Mucosa of rectum (tissue), 2 donors: ENCODE results near the gene DTX3L.
"Not testable (repeated sequence)": the region's sequence is repeated elsewhere in the genome, so short reads cannot be mapped to it uniquely, and the experiment has no call there.

ENCODE experiments used
- H3K27ac ChIP-seq, 2 donors: one replicate each; pipeline ENCODE4 v1.7.0; 2013; ENCODE audit warnings: inconsistent platforms in 2 of 2, low read depth in 2 of 2, low read length in 2 of 2
- H3K27me3 ChIP-seq, 2 donors: one replicate each; pipeline ENCODE4 v1.7.0; 2013; ENCODE audit warnings: low read length in 2 of 2; ENCODE audit not compliant: control insufficient read depth in 2 of 2, insufficient read depth in 2 of 2
- H3K36me3 ChIP-seq, 2 donors: one replicate each; pipeline ENCODE4 v1.7.0; 2013; ENCODE audit warnings: low read length in 2 of 2; ENCODE audit not compliant: control insufficient read depth in 2 of 2, insufficient read depth in 2 of 2
- H3K4me1 ChIP-seq, 2 donors: one replicate each; pipeline ENCODE4 v1.7.0; 2013; ENCODE audit warnings: low read length in 2 of 2, mild to moderate bottlenecking in 1 of 2; ENCODE audit not compliant: control insufficient read depth in 2 of 2, insufficient read depth in 2 of 2
- H3K4me3 ChIP-seq, 2 donors: one replicate each; pipeline ENCODE4 v1.7.0; 2013; ENCODE audit warnings: low read length in 2 of 2
- H3K9ac ChIP-seq, 2 donors: one replicate each; pipeline ENCODE4 v1.7.0; 2013; ENCODE audit warnings: low read length in 2 of 2, low read depth in 1 of 2, mild to moderate bottlenecking in 1 of 2
- H3K9me3 ChIP-seq, 2 donors: one replicate each; pipeline ENCODE4 v1.7.0; 2013; ENCODE audit warnings: low read length in 2 of 2; ENCODE audit not compliant: control insufficient read depth in 2 of 2
- donor health status: healthy.
- donor health status: Normal muscosa, but diverticular disease.

Gene DTX3L

GRCh38 chr3:122559906-122560305, 4.2 kb upstream of the DTX3L start:
- no peak overlapping the region for H3K4me3 ChIP-seq
- H3K9ac ChIP-seq, result no peak overlapping the region
- peaks cover 4 to 9% of the 10 kb centered on the region in 2 donors for H3K4me1 ChIP-seq
- H3K36me3 ChIP-seq, result peaks cover 29 to 33% of the 10 kb centered on the region in 2 donors
- H3K27ac ChIP-seq, result no peak overlapping the region
- H3K9me3 ChIP-seq, result no peaks in the 10 kb centered on the region
- no peaks in the 10 kb centered on the region for H3K27me3 ChIP-seq

GRCh38 chr3:122560680-122561079, 3.5 kb upstream of the DTX3L start:
- no peaks in the 10 kb centered on the region for H3K9me3 ChIP-seq
- no peak overlapping the region for H3K27ac ChIP-seq

GRCh38 chr3:122562923-122563716, 1.0 kb upstream of the DTX3L start:
- Histone ChIP-seq H3K27me3 (no peaks in the 10 kb centered on the region), H3K9me3 (no peaks in the 10 kb centered on the region), H3K4me1 (peaks cover 4 to 9% of the 10 kb centered on the region in 2 donors)

More at GRCh38 chr3:122560680-122561079, 3.5 kb upstream of the DTX3L start:
- peaks cover 4 to 9% of the 10 kb centered on the region in 2 donors for H3K4me1 ChIP-seq
- H3K9ac ChIP-seq, result no peak overlapping the region
- H3K4me3 ChIP-seq, result no peak overlapping the region
- peaks cover 21 to 27% of the 10 kb centered on the region in 2 donors for H3K36me3 ChIP-seq
- H3K27me3 ChIP-seq, result no peaks in the 10 kb centered on the region

GRCh38 chr3:122563717-122564025, 467 bp upstream of the DTX3L start:
- Histone ChIP-seq H3K9me3 (no peaks in the 10 kb centered on the region), H3K27ac (peak overlapping the region; percentile 92 to 93), H3K4me1 (peaks cover 4 to 9% of the 10 kb centered on the region in 2 donors), H3K9ac (peak overlapping the region; percentile 71 to 92), H3K4me3 (peak overlapping the region; percentile 85 to 89), H3K36me3 (peaks cover 18 to 21% of the 10 kb centered on the region in 2 donors), H3K27me3 (no peaks in the 10 kb centered on the region)

More at GRCh38 chr3:122562923-122563716, 1.0 kb upstream of the DTX3L start:
- Histone ChIP-seq H3K27ac (peak overlapping the region; percentile 92 to 93), H3K4me3 (peak overlapping the region; percentile 85 to 89), H3K36me3 (peaks cover 17 to 20% of the 10 kb centered on the region in 2 donors), H3K9ac (peak overlapping the region; percentile 71 to 92)

GRCh38 chr3:122568131-122568530, 4.0 kb downstream of the DTX3L start:
- peaks cover 35 to 48% of the 10 kb centered on the region in 2 donors for H3K36me3 ChIP-seq
- H3K9ac ChIP-seq, H3K4me1 ChIP-seq, H3K27ac ChIP-seq, H3K27me3 ChIP-seq, H3K9me3 ChIP-seq, H3K4me3 ChIP-seq: not testable (repeated sequence)

- H3K9me3 ChIP-seq, result no peaks in the 10 kb centered on the region
- H3K9ac ChIP-seq, result no peak overlapping the region
- no peaks in the 10 kb centered on the region for H3K27me3 ChIP-seq
- peaks cover 35 to 48% of the 10 kb centered on the region in 2 donors for H3K36me3 ChIP-seq
- peaks cover 0 to under 1% of the 10 kb centered on the region in 2 donors for H3K4me1 ChIP-seq
- no peak overlapping the region for H3K4me3 ChIP-seq
- H3K27ac ChIP-seq, result no peak overlapping the region
Observed at GRCh38 chr3:122568755-122569154, 4.6 kb downstream of the DTX3L start.

GRCh38 chr3:122572940-122573412, 8.8 kb downstream of the DTX3L start:
- H3K27me3 ChIP-seq, result no peaks in the 10 kb centered on the region
- no peak overlapping the region for H3K4me3 ChIP-seq
- H3K9ac ChIP-seq, result no peak overlapping the region
- H3K9me3 ChIP-seq, result no peaks in the 10 kb centered on the region
- no peaks in the 10 kb centered on the region for H3K4me1 ChIP-seq
- H3K27ac ChIP-seq, result no peak overlapping the region
- H3K36me3 ChIP-seq, result peaks cover 26 to 36% of the 10 kb centered on the region in 2 donors

GRCh38 chr3:122576174-122576940, 12.2 kb downstream of the DTX3L start:
- Histone ChIP-seq H3K9me3 (no peaks in the 10 kb centered on the region), H3K27me3 (no peaks in the 10 kb centered on the region), H3K9ac (no peak overlapping the region), H3K27ac (no peak overlapping the region), H3K4me3 (no peak overlapping the region), H3K4me1 (no peaks in the 10 kb centered on the region), H3K36me3 (peaks cover 6 to 10% of the 10 kb centered on the region in 2 donors)

- H3K9me3 ChIP-seq, result peaks cover 3 to 6% of the 10 kb centered on the region in 2 donors
- peak within 1 kb of the TSS in 1 of 2 donors; percentile 58 for H3K27ac ChIP-seq
- peak within 1 kb of the TSS; percentile 52 to 65 for H3K9ac ChIP-seq
- H3K27me3 ChIP-seq, result no peaks in the 10 kb centered on the region
- H3K36me3 ChIP-seq, result peaks cover 0 to 4% of the 10 kb centered on the region in 2 donors
- peak within 1 kb of the TSS; percentile 59 to 75 for H3K4me3 ChIP-seq
- H3K4me1 ChIP-seq, result no peaks in the 10 kb centered on the region
Observed at GRCh38 chr3:122577409-122578031, 13.4 kb downstream of the DTX3L start, which contains the start of gene PARP15. TSS of gene PARP15 (plus strand) at chr3:122577650. CDS start at chr3:122577668, 18 bp downstream.
